Brain microvascular endothelial cell (primary cell): ENCODE results near the gene THEMIS.
A peak's percentile ranks its signal among the peaks of the same experiment; 100 is the strongest.

Experiments
- DNase-seq: peaks from one replicate; pipeline ENCODE4 v3.0.0-alpha.2; 2020
- H3K27ac ChIP-seq: fragments of 250-450 bp; sonication (Bioruptor Pico); 2 replicates; pipeline ENCODE4 v1.5.1; 2020; ENCODE audit warnings: mild to moderate bottlenecking, moderate library complexity
- H3K27me3 ChIP-seq: fragments of 250-450 bp; sonication (Bioruptor Pico); replicated peaks from 2 replicates; pipeline ENCODE4 v1.5.1; 2020; ENCODE audit warnings: mild to moderate bottlenecking
- H3K36me3 ChIP-seq: fragments of 250-450 bp; sonication (Bioruptor Pico); replicated peaks from 2 replicates; pipeline ENCODE4 v1.5.1; 2020; ENCODE audit warnings: mild to moderate bottlenecking
- H3K4me3 ChIP-seq: 2 replicates; pipeline ENCODE4 v1.5.1; 2011; ENCODE audit warnings: low read depth, mild to moderate bottlenecking, control low read depth, low read length, moderate library complexity
- in situ Hi-C: cut with HindIII; loops from 2 replicates; pipeline ENCODE4 v1.10.0; 2017; ENCODE audit warnings: low sequenced_read_pairs, low pct_ligation_motif_present
- TF ChIP-seq, protein P1 (sequence below): IDR thresholded peaks from 2 replicates; pipeline ENCODE4 v1.5.1; 2011; ENCODE audit warnings: low read depth, mild to moderate bottlenecking, moderate library complexity, low read length, control low read depth, inconsistent platforms; ENCODE audit errors: missing control alignments

Gene THEMIS

DNA sequence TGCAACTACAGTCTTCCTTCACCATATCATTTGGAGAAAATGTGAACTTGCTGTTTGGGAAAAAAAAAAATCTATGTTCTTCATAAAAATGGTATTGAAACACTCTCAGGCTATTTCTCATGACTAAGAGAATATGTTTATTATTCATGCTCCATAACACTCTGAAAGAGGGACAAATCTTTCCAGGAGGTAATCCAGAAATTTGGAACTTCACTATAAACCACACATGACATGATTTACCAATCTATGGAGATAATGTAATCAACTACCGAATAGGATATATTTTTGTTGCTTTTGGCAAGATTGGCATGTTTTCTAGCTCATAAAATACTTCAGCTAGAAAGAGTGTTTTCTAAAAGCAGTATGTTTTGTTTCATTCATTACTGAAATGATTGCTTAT is 56.3 kb downstream of the THEMIS start:
- no peak overlapping the region for H3K4me3 ChIP-seq
- H3K27me3 ChIP-seq: no peaks in the 10 kb centered on the region
- H3K27ac ChIP-seq: no peak overlapping the region
- H3K36me3 ChIP-seq: no peaks in the 10 kb centered on the region
- in situ Hi-C loops: no loop called here
- DNase-seq: no peak
- TF ChIP-seq, protein P1, sequence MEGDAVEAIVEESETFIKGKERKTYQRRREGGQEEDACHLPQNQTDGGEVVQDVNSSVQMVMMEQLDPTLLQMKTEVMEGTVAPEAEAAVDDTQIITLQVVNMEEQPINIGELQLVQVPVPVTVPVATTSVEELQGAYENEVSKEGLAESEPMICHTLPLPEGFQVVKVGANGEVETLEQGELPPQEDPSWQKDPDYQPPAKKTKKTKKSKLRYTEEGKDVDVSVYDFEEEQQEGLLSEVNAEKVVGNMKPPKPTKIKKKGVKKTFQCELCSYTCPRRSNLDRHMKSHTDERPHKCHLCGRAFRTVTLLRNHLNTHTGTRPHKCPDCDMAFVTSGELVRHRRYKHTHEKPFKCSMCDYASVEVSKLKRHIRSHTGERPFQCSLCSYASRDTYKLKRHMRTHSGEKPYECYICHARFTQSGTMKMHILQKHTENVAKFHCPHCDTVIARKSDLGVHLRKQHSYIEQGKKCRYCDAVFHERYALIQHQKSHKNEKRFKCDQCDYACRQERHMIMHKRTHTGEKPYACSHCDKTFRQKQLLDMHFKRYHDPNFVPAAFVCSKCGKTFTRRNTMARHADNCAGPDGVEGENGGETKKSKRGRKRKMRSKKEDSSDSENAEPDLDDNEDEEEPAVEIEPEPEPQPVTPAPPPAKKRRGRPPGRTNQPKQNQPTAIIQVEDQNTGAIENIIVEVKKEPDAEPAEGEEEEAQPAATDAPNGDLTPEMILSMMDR: no peak

DNA sequence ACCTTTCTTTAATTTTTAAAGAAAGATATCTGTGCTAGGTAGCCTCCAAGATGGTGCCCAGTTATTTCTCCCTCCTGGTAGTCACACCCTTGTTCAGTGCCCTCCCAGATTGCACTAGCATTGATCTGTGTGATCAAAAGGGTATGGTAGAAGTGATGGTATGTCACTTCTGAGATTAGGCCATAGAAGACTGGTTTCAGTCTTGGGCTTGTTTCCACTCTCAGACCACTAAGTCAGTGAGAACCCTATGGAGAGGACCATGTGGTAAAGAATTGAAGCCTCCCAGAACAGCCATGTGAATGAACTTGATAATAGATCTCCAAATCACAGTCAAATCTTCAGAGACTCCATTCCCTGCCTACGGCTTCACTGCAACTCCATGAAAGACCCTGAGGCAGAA is 57.3 kb downstream of the THEMIS start:
- in situ Hi-C loops: no loop called here
- H3K27ac ChIP-seq: no peak overlapping the region

DNA sequence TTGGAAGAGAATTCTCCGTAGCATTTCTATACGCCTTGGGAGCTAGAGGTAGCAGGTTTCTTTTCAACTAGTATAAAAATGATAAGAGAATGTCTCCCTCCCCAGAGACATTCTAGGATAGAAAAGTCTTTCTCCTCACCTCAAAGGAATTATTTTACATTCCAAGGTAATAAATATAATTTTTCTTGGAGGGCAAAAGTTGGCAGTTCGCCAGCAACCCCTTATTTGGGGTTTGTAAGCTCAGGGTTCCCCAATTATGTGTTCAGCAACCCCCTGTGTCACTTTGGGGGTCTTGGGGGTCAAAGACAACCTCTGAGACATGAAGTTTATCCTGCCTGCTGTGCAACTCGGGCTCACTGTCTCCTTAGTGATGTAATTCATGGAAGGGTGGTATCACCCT is 58.3 kb downstream of the THEMIS start:
- no peak for DNase-seq
- in situ Hi-C loops: no loop called here
- Histone ChIP-seq H3K27ac (no peak overlapping the region), H3K27me3 (no peaks in the 10 kb centered on the region), H3K36me3 (no peaks in the 10 kb centered on the region), H3K4me3 (no peak overlapping the region)
- TF ChIP-seq, protein P1: no peak

More for the DNA sequence above, 57.3 kb downstream of the THEMIS start:
- no peaks in the 10 kb centered on the region for H3K27me3 ChIP-seq
- no peak for DNase-seq
- TF ChIP-seq, protein P1: no peak
- no peak overlapping the region for H3K4me3 ChIP-seq
- no peaks in the 10 kb centered on the region for H3K36me3 ChIP-seq

DNA sequence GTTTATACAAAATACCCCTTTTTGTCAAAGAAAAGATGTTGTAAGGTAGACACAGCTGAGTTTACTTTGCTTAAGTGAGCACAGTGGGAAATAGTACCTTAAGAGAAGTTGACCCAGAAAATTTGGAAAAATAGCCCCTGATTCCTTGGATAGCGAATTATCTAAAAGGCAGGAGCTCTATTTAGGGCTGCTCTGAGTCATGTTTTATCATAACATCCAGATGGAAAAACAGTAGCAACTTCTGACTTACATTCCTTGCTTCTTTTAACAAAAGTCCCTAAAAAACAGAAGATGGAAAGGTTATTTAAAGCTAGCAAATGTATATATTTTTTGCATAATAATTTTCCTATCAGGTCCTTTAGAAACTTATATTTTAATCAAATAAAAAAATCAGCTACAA is 59.0 kb downstream of the THEMIS start:
- no peak for DNase-seq
- H3K27me3 ChIP-seq: no peaks in the 10 kb centered on the region
- TF ChIP-seq, protein P1: no peak
- no peak overlapping the region for H3K4me3 ChIP-seq
- no peak overlapping the region for H3K27ac ChIP-seq
- in situ Hi-C loops: no loop called here
- no peaks in the 10 kb centered on the region for H3K36me3 ChIP-seq

DNA sequence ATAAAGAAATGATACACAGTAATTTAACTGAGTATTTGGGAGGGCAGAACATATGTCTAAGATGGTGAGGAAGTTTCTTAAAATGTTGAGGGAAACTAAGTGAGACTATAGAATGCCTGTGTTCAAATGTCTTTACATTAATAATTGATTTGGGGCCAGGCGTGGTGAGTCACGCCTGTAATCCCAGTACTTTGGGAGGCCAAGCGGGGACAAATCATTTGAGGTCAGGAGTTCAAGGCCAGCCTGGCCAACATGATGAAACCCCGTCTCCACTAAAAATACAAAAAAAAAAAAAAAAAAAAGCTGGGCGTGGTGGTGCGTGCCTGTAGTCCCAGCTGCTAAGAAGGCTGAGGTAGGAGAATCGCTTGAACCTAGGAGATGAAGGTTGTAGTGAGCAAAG is 66.7 kb downstream of the THEMIS start:
- H3K27ac ChIP-seq: no peak overlapping the region
- no peaks in the 10 kb centered on the region for H3K36me3 ChIP-seq
- in situ Hi-C loops: no loop called here
- DNase-seq: no peak
- no peaks in the 10 kb centered on the region for H3K27me3 ChIP-seq
- TF ChIP-seq, protein P1: no peak
- no peak overlapping the region for H3K4me3 ChIP-seq

DNA sequence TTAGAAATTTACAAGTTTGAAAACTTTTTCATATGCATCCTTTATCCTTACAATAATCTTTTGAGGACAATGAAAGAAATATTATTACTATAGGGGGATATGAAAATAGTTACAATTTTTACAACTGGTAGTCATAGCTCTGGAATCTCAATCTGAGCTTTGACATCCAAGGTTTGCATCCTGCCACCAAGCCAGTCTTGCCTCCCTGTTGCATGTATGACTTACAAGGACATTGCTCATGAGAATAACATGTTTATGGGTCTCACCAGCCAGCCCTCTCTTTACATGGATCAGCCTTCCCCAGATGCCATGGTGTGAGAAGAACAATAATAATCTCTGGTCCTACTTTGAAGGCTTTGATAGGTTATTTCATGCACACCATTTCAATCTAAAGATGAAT is 67.5 kb downstream of the THEMIS start:
- H3K27me3 ChIP-seq: no peaks in the 10 kb centered on the region
- in situ Hi-C loops: no loop called here
- no peak overlapping the region for H3K27ac ChIP-seq
- no peak overlapping the region for H3K4me3 ChIP-seq
- DNase-seq: peak; percentile 29
- H3K36me3 ChIP-seq: no peaks in the 10 kb centered on the region
- TF ChIP-seq, protein P1: no peak
